ENCODE measurements around the gene OR6V1.

DNA sequence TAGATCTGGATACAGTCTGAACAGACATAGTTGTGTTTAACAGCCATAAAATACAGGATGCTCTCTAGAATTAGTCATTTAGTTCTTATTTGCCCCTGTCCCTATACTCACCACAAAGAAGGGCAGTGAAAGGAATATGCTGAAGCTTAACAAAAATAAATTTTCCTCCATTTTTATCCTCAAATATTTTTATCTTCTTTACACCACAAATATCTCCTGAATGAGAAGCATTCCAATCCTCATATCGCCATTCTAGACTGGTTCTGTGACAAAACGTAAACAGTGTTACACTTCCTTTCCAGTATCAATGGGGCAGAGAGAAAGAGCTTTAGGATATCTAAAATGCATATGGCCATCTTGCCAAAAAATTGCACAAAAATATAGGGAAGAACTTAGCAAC is 26.8 kb upstream of the OR6V1 start:
- TF ChIP-seq, protein P1, sequence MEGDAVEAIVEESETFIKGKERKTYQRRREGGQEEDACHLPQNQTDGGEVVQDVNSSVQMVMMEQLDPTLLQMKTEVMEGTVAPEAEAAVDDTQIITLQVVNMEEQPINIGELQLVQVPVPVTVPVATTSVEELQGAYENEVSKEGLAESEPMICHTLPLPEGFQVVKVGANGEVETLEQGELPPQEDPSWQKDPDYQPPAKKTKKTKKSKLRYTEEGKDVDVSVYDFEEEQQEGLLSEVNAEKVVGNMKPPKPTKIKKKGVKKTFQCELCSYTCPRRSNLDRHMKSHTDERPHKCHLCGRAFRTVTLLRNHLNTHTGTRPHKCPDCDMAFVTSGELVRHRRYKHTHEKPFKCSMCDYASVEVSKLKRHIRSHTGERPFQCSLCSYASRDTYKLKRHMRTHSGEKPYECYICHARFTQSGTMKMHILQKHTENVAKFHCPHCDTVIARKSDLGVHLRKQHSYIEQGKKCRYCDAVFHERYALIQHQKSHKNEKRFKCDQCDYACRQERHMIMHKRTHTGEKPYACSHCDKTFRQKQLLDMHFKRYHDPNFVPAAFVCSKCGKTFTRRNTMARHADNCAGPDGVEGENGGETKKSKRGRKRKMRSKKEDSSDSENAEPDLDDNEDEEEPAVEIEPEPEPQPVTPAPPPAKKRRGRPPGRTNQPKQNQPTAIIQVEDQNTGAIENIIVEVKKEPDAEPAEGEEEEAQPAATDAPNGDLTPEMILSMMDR (IDR thresholded peaks at IDR 0.05; ENCODE audit: low read depth, low read length, poor library complexity, severe bottlenecking) = no peak
- TF ChIP-seq EZH2phosphoT487 (IDR thresholded peaks at IDR 0.05; ENCODE audit: borderline replicate concordance, low read length) = no peak

All from DOHH2 (cell line).